ENCODE results near the gene IGHMBP2. TPM values are rescaled to one million over a fixed set of nuclear protein-coding genes. Genes with fewer than 3 reads are reported as not detected.

IGHMBP2 gene
- total and polyA plus RNA-seq, 2 experiments from 2014 or later: 12.4 to 13.5 TPM

DNA sequence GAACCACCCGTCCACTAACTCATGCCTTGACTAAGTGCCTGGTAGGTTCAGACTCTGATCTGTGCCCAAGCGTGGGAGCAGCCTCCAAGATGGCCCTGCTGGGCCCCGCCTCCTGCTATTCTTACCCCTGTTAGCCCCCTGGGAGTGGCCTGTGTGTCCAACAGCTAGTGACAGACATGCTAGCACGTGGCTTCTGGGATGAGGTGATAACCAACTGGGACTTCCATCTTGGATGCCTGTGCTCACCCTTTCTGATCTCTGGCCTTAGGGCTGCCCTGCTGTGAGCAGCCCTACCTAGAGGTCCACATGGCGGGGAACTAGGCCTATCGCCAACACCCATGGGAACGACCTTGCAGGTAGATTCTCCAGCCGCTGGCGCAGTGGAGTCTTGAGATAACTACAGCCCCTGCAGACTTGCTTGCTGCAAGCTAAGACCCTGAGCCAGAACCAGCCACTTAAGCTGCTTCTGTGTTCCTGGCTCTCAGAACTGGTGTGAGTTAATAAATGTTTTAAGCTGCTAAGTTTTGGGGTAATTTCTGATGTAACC lies 2.8 kb upstream of the IGHMBP2 start:
- DNase-seq (ENCODE audit: low spot score): no peak
- H3K4me2 ChIP-seq: no peak overlapping the region
- H3K27me3 ChIP-seq: no peaks in the 10 kb centered on the region
- no peaks in the 10 kb centered on the region for H3K9me2 ChIP-seq (replicated peaks; ENCODE audit: insufficient read depth)
- H3K4me1 ChIP-seq (ENCODE audit: insufficient read depth): no peaks in the 10 kb centered on the region
- peaks cover 46% of the 10 kb centered on the region for H3K79me2 ChIP-seq
- H3K27ac ChIP-seq: no peak overlapping the region
- H3K4me3 ChIP-seq: no peak overlapping the region
- WGBS (ENCODE audit: low lambda C conversion rate, missing lambda C conversion rate): 94% methylated on average over 9 of the region's 9 CpGs
- no peak overlapping the region for H2AFZ ChIP-seq
- no peaks in the 10 kb centered on the region for H3K36me3 ChIP-seq (replicated peaks; ENCODE audit: insufficient read depth, low read depth)
- peaks cover 6% of the 10 kb centered on the region for H4K20me1 ChIP-seq (ENCODE audit: insufficient read depth, poor library complexity, severe bottlenecking)
- no peaks in the 10 kb centered on the region for H3K9me3 ChIP-seq (ENCODE audit: low read depth)
- TF ChIP-seq, protein P1, sequence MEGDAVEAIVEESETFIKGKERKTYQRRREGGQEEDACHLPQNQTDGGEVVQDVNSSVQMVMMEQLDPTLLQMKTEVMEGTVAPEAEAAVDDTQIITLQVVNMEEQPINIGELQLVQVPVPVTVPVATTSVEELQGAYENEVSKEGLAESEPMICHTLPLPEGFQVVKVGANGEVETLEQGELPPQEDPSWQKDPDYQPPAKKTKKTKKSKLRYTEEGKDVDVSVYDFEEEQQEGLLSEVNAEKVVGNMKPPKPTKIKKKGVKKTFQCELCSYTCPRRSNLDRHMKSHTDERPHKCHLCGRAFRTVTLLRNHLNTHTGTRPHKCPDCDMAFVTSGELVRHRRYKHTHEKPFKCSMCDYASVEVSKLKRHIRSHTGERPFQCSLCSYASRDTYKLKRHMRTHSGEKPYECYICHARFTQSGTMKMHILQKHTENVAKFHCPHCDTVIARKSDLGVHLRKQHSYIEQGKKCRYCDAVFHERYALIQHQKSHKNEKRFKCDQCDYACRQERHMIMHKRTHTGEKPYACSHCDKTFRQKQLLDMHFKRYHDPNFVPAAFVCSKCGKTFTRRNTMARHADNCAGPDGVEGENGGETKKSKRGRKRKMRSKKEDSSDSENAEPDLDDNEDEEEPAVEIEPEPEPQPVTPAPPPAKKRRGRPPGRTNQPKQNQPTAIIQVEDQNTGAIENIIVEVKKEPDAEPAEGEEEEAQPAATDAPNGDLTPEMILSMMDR (IDR thresholded peaks at IDR 0.05; ENCODE audit: poor library complexity): no peak

DNA sequence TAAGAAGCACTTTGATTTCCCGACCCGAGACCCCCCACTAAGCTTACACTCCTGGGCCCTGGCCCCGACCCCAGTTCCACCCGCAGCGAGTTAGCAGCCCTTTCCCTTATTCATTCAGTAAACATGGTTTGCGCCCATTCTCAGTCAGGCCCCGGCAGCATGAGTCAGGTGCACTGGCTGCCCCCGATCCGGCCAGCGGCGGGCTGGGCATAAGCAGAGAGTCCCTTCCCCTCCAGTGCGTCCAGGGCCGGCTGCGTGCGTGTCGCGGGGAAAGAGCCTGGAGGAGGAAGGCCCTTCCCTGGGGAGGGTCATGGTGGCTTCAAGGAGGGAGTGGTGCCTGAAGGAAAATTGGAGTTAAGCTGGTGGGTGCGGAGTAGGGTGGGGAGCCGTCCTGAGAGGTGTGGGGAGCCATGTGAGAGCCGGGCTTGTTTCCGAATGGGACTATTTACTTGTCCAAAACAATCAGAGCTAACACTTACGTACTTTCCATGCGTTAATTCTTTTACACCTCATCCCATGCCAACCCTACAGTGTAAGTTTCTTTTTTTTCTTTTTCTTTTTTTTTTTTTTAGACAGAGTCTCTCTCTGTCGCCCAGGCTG lies 657 bp downstream of the IGHMBP2 start:
- Histone ChIP-seq H3K27ac (peak overlapping the region; percentile 91), H3K36me3 (replicated peaks; ENCODE audit: insufficient read depth, low read depth) (no peaks in the 10 kb centered on the region), H3K27me3 (no peaks in the 10 kb centered on the region), H3K4me2 (peak overlapping the region; percentile 95), H3K4me3 (peak overlapping the region; percentile 99), H3K9me3 (ENCODE audit: low read depth) (no peaks in the 10 kb centered on the region), H3K4me1 (ENCODE audit: insufficient read depth) (no peaks in the 10 kb centered on the region), H3K9me2 (replicated peaks; ENCODE audit: insufficient read depth) (no peaks in the 10 kb centered on the region), H4K20me1 (ENCODE audit: insufficient read depth, poor library complexity, severe bottlenecking) (peaks cover 9% of the 10 kb centered on the region), H2AFZ (peak overlapping the region; percentile 99), H3K79me2 (peaks cover 57% of the 10 kb centered on the region)
- WGBS (ENCODE audit: low lambda C conversion rate, missing lambda C conversion rate): 1% methylated on average over 23 of the region's 24 CpGs
- DNase-seq (ENCODE audit: low spot score): peak; percentile 46
- TF ChIP-seq EZH2 (IDR thresholded peaks at IDR 0.05; ENCODE audit: borderline replicate concordance) (no peak), EZH2phosphoT487 (IDR thresholded peaks at IDR 0.05; ENCODE audit: low read depth, severe bottlenecking, unreplicated experiment) (no peak)
- TF ChIP-seq, protein P1 (IDR thresholded peaks at IDR 0.05; ENCODE audit: poor library complexity): no peak

DNA sequence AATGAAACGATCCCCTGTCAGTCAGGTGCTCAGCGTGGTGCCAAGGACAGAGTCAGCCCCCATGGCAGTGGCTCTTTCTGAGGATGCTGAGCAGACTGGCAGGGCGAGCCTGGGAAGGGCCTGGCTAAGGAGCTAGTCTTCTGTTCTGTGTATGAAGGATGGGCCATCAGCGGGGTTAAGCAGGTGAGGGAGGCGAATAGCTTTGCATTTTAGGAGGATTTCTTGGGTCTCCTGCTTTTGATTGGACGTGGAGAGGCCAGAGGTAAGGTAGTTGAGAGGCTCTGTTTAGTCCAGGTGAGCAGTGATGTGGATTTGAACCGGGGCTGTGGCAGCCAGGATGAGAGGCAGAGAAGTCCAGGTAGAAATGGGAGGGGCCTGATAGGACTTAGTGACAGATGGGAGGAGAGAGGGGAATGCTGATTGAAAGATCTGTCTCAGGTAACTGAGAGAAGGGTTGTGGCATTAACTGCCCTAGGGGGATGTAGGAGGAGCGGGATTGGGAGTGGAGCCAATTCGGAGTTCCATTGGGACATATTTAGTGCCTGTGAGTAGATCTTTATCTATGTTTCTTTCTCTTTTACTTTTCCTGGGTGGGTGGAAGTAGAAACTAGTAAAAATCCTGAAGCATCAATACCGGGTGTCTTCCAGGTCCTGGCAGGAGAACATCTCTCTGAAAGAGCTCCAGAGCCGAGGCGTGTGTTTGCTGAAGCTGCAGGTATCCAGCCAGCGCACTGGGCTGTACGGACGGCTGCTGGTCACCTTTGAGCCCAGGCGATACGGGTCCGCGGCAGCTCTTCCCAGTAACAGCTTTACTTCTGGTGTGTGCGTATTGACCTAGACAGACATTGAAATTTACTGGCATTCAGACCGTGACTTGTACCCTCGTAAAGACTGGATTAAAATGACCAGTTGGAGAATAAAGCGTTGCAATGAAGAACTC lies 2.0 kb downstream of the IGHMBP2 start:
- TF ChIP-seq EZH2phosphoT487 (IDR thresholded peaks at IDR 0.05; ENCODE audit: low read depth, severe bottlenecking, unreplicated experiment): no peak
- TF ChIP-seq, protein P1 (IDR thresholded peaks at IDR 0.05; ENCODE audit: poor library complexity): no peak
- no peak for TF ChIP-seq EZH2 (IDR thresholded peaks at IDR 0.05; ENCODE audit: borderline replicate concordance)
- no peak overlapping the region for H3K4me3 ChIP-seq
- H4K20me1 ChIP-seq (ENCODE audit: insufficient read depth, poor library complexity, severe bottlenecking): peaks cover 9% of the 10 kb centered on the region
- peak overlapping the region; percentile 95 for H3K4me2 ChIP-seq
- H3K36me3 ChIP-seq (replicated peaks; ENCODE audit: insufficient read depth, low read depth): no peaks in the 10 kb centered on the region
- no peaks in the 10 kb centered on the region for H3K4me1 ChIP-seq (ENCODE audit: insufficient read depth)
- peaks cover 57% of the 10 kb centered on the region for H3K79me2 ChIP-seq
- no peaks in the 10 kb centered on the region for H3K9me2 ChIP-seq (replicated peaks; ENCODE audit: insufficient read depth)
- H3K9me3 ChIP-seq (ENCODE audit: low read depth): no peaks in the 10 kb centered on the region
- H2AFZ ChIP-seq: no peak overlapping the region
- WGBS (ENCODE audit: low lambda C conversion rate, missing lambda C conversion rate): 88% methylated on average over 23 of the region's 23 CpGs
- no peak for DNase-seq (ENCODE audit: low spot score)
- H3K27me3 ChIP-seq: no peaks in the 10 kb centered on the region
- no peak overlapping the region for H3K27ac ChIP-seq
